Measurements from ENCODE around the gene GSTP1. TPM values are rescaled to one million over a fixed set of nuclear protein-coding genes. Genes with fewer than 3 reads are reported as not detected.
"Not testable (repeated sequence)": the region's sequence is repeated elsewhere in the genome, so short reads cannot be mapped to it uniquely, and the experiment has no call there.

Gene GSTP1
- total RNA-seq, 4 donors from 2014 or later, result 514 to 845 (median 628) TPM

DNA sequence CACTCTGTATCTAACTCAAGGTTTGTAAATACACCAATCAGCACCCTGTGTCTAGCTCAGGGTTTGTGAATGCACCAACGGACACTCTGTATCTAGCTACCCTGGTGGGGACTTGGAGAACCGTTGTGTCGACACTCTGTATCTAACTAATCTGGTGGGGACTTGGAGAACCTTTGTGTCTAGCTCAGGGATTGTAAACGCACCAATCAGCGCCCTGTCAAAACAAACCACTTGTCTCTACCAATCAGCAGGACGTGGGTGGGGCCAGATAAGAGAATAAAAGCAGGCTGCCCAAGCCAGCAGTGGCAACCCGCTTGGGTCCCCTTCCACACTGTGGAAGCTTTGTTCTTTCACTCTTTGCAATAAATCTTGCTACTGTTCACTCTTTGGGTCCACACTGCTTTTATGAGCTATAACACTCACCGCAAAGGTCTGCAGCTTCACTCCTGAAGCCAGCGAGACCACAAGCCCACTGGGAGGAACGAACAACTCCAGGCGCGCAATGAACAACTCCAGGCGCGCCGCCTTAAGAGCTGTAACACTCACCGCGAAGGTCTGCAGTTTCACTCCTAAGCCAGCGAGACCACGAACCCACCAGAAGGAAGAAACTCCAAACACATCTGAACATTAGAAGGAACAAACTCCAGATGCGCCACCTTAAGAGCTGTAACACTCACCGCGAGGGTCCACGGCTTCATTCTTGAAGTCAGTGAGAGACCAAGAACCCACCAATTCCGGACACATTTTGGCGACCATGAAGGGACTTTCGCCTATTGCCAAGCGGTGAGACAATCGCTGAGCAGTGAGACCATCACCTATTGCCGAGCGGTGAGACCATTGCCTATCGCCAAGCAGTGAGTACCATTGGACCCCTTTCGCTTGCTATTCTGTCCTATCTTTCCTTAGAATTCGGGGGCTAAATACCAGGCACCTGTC lies 36.3 kb downstream of the GSTP1 start:
- H3K9me3 ChIP-seq, H3K4me1 ChIP-seq, H3K4me3 ChIP-seq, H3K27ac ChIP-seq, H3K36me3 ChIP-seq, ATAC-seq: not testable (repeated sequence)
- H3K27me3 ChIP-seq, result peaks cover 20% of the 10 kb centered on the region
- WGBS, 2 donors (ENCODE audit: low coverage in 1 of 2), result 83 to 95% methylated on average over 4 to 25 of the region's 33 CpGs

DNA sequence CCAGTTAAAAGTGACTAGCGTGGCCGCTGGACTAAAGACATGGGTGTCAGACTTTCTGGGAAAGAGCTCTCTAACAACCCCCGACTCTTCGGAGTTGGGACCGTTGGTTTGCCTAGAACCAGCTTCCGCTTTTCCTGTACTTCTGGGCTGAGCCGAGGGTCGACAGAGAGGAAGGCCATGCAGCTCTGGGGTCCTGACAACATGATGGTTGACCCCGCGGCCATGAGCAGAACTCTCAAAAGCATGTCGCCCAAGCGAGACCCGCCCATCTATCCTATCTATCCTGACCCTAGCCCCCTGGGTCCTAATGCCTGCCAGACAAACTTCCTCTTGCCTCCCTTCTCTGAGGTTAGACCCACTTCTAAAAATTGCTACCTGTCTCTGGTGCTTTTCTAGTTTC lies 37.0 kb downstream of the GSTP1 start:
- not testable (repeated sequence) for H3K27ac ChIP-seq, ATAC-seq, H3K4me1 ChIP-seq, H3K9me3 ChIP-seq, H3K36me3 ChIP-seq, H3K4me3 ChIP-seq
- H3K27me3 ChIP-seq, result peaks cover 13% of the 10 kb centered on the region
- 79 to 85% methylated on average over 4 to 7 of the region's 13 CpGs for WGBS, 2 donors (ENCODE audit: low coverage in 1 of 2)

DNA sequence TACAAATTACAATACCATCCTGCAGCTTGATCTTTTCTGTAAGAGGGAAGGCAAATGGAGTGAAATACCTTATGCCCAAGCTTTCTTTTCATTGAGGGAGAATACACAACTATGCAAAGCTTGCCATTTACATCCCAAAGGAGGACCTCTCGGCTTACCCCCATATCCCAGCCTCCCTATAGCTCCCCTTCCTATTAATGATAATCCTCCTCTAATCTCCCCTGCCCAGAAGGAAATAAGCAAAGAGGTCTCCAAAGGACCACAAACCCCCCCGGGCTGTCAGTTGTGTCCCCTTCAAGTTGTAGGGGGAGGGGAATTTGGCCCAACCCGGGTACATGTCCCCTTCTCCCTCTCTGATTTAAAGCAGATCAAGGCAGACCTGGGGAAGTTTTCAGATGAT lies 38.3 kb downstream of the GSTP1 start:
- H3K4me1 ChIP-seq, H3K9me3 ChIP-seq, H3K27me3 ChIP-seq, H3K36me3 ChIP-seq, H3K27ac ChIP-seq, ATAC-seq, H3K4me3 ChIP-seq: not testable (repeated sequence)
- WGBS, 2 donors (ENCODE audit: low coverage in 1 of 2), result 90 to 100% methylated on average over 1 of the region's 3 CpGs

DNA sequence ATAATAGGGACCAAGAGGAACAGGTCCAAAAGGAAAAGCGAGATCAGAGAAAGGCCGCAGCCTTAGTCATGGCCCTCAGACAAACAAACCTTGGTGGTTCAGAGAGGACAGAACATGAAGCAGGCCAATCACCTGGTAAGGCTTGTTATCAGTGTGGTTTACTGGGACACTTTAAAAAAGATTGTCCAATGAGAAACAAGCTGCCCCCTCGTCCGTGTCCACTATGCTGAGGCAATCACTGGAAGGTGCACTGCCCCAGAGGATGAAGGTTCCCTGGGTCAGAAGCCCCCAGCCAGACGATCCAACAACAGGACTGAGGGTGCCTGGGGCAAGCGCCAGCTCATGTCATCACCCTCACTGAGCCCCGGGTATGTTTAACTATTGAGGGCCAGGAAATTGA lies 39.3 kb downstream of the GSTP1 start:
- not testable (repeated sequence) for H3K4me1 ChIP-seq, ATAC-seq, H3K27ac ChIP-seq, H3K9me3 ChIP-seq, H3K4me3 ChIP-seq, H3K36me3 ChIP-seq, H3K27me3 ChIP-seq
- no CpG with 5 or more reads among the region's 7 CpGs for WGBS, 2 donors (ENCODE audit: low coverage in 1 of 2)

DNA sequence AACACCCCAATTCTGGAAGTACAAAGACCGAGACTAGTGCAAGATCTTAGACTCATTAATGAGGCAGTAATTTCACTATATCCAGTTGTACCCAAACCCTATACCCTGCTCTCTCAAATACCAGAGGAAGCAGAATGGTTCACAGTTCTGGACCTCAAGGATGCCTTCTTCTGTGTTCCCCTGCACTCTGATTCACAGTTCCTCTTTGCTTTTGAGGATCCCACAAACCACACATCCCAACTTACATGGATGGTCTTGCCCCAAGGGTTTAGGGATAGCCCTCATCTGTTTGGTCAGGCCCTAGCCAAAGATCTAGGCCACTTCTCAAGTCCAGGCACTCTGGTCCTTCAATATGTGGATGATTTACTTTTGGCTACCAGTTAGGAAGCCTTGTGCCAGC lies 40.2 kb downstream of the GSTP1 start:
- not testable (repeated sequence) for ATAC-seq, H3K4me3 ChIP-seq, H3K27ac ChIP-seq, H3K9me3 ChIP-seq, H3K27me3 ChIP-seq, H3K4me1 ChIP-seq, H3K36me3 ChIP-seq
- 75 to 100% methylated on average over 1 of the region's 1 CpG for WGBS, 2 donors (ENCODE audit: low coverage in 1 of 2)

DNA sequence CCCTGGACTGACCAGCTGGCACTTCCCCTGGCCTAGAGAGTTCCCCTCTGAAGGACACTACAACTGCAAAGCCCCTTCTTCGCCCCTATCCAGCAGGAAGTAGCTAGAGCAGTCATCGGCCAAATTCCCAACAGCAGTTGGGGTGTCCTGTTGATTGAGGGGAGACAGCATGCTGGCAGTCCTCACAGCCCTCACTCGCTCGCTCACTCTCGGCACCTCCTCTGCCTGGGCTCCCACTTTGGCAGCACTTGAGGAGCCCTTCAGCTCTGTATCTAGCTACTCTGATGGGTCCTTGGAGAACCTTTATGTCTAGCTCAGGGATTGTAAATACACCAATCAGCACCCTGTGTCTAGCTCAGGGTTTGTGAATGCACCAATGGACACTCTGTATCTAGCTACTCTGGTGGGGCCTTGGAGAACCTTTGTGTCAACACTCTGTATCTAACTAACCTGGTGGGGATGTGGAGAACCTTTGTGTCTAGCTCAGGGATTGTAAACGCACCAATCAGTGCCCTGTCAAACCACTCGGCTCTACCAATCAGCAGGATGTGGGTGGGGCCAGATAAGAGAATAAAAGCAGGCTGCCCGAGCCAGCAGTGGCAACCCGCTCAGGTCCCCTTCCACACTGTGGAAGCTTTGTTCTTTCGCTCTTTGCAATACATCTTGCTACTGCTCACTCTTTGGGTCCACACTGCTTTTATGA lies 42.7 kb downstream of the GSTP1 start:
- ATAC-seq, H3K27me3 ChIP-seq, H3K9me3 ChIP-seq, H3K4me3 ChIP-seq, H3K27ac ChIP-seq, H3K36me3 ChIP-seq: not testable (repeated sequence)
- 66 to 91% methylated on average over 5 to 6 of the region's 10 CpGs for WGBS, 2 donors (ENCODE audit: low coverage in 1 of 2)
- H3K4me1 ChIP-seq, result peaks cover 0 to 22% (median 5%) of the 10 kb centered on the region in 3 donors

DNA sequence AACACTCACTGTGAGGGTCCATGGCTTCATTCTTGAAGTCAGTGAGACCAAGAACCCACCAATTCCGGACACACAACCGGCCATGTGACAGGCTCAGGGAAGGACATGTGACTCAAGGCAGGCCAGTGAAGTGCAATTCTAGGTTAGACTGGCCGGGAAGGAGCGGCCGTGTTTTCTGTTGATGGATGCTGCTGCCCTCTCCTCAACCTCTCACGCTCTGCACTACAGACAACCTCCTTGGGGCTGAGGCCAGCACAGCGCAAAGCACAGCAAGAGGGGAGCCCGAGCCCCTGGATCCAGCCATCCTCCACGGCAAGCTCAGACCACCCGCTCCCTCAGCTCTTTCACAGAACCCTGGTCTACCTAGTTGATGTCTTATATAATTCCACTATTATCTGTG lies 43.4 kb downstream of the GSTP1 start:
- H3K27me3 ChIP-seq, result no peaks in the 10 kb centered on the region
- TF ChIP-seq POLR2AphosphoS5 (IDR thresholded peaks at IDR 0.05) (no peak), EP300 (IDR thresholded peaks at IDR 0.05) (no peak), POLR2A (IDR thresholded peaks at IDR 0.05) (no peak)
- TF ChIP-seq, protein P1, sequence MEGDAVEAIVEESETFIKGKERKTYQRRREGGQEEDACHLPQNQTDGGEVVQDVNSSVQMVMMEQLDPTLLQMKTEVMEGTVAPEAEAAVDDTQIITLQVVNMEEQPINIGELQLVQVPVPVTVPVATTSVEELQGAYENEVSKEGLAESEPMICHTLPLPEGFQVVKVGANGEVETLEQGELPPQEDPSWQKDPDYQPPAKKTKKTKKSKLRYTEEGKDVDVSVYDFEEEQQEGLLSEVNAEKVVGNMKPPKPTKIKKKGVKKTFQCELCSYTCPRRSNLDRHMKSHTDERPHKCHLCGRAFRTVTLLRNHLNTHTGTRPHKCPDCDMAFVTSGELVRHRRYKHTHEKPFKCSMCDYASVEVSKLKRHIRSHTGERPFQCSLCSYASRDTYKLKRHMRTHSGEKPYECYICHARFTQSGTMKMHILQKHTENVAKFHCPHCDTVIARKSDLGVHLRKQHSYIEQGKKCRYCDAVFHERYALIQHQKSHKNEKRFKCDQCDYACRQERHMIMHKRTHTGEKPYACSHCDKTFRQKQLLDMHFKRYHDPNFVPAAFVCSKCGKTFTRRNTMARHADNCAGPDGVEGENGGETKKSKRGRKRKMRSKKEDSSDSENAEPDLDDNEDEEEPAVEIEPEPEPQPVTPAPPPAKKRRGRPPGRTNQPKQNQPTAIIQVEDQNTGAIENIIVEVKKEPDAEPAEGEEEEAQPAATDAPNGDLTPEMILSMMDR (IDR thresholded peaks at IDR 0.05), result no peak
- no peak overlapping the region for H3K4me3 ChIP-seq
- 76 to 92% methylated on average over 5 to 8 of the region's 10 CpGs for WGBS, 2 donors (ENCODE audit: low coverage in 1 of 2)
- ATAC-seq, result no peak
- peaks cover 0 to 4% of the 10 kb centered on the region in 2 donors for H3K36me3 ChIP-seq
- H3K4me1 ChIP-seq, result peaks cover 0 to 24% (median 5%) of the 10 kb centered on the region in 3 donors
- H3K27ac ChIP-seq, result no peak overlapping the region
- H3K9me3 ChIP-seq, result no peaks in the 10 kb centered on the region

DNA sequence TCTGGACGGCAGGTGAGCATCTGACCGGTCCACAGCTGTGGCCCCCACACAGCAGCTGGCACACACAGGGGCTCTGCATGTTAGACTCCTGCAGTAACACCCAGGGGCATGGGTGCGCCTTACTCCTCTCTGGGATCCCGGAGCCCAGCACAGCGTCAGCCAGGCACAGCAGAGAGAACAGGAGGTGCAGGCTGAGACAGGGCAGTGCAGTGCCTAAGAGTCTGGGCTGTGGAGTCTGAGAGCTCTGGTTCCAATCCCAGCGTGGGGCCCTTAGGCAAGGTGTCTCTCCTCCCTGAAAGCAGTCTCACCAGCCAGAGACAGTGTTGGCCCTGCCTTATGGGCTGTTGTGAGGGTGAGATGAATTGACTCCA lies 43.8 kb downstream of the GSTP1 start:
- H3K9me3 ChIP-seq, result no peaks in the 10 kb centered on the region
- 90% methylated on average over 2 of the region's 6 CpGs; no CpG with 5 or more reads in 1 of the 2 donors for WGBS, 2 donors (ENCODE audit: low coverage in 1 of 2)
- TF ChIP-seq, protein P1 (IDR thresholded peaks at IDR 0.05), result no peak
- no peak for TF ChIP-seq POLR2AphosphoS5 (IDR thresholded peaks at IDR 0.05)
- TF ChIP-seq POLR2A (IDR thresholded peaks at IDR 0.05), result no peak
- no peak for TF ChIP-seq EP300 (IDR thresholded peaks at IDR 0.05)
- no peaks in the 10 kb centered on the region for H3K27me3 ChIP-seq
- H3K27ac ChIP-seq, result no peak overlapping the region
- H3K4me1 ChIP-seq, result peaks cover 0 to 24% (median 5%) of the 10 kb centered on the region in 3 donors
- peaks cover 0 to 4% of the 10 kb centered on the region in 2 donors for H3K36me3 ChIP-seq
- no peak for ATAC-seq
- no peak overlapping the region for H3K4me3 ChIP-seq
